Measurements from ENCODE around the gene ABLIM2. TPM values are rescaled to one million over a fixed set of nuclear protein-coding genes. Genes with fewer than 3 reads are reported as not detected.

Gene ABLIM2
- total RNA-seq, 1 experiment from 2014 or later, result 6.1 TPM

- Histone ChIP-seq H3K27ac (ENCODE audit: low read depth, low read length) (peak overlapping the region; percentile 86), H3K9ac (ENCODE audit: low read length) (peak overlapping the region; percentile 54), H3K27me3 (ENCODE audit: insufficient read depth, low read length) (no peaks in the 10 kb centered on the region), H2AFZ (ENCODE audit: low read depth, low read length, poor library complexity, severe bottlenecking) (no peak overlapping the region), H3K79me2 (ENCODE audit: insufficient read depth, low read length) (no peaks in the 10 kb centered on the region), H3K4me1 (ENCODE audit: control insufficient read depth in 1 of 2, insufficient read depth in 2 of 2, low read length in 2 of 2) (peaks cover 51 to 67% of the 10 kb centered on the region in 2 experiments), H4K20me1 (ENCODE audit: insufficient read depth) (no peaks in the 10 kb centered on the region), H3K4me2 (ENCODE audit: low read length) (peak overlapping the region; percentile 76), H3K9me2 (ENCODE audit: insufficient read depth) (no peaks in the 10 kb centered on the region), H3K9me3 (ENCODE audit: control insufficient read depth in 1 of 2, insufficient read depth in 1 of 2, low read depth in 1 of 2, low read length in 2 of 2) (no peaks in the 10 kb centered on the region), H3K36me3 (ENCODE audit: control insufficient read depth in 1 of 2, insufficient read depth in 2 of 2, low read length in 2 of 2) (no peaks in the 10 kb centered on the region), H3K4me3 (replicated peaks in 1 of 2; ENCODE audit: low read depth in 1 of 2, low read length in 2 of 2) (peak overlapping the region in 1 of 2 experiments; percentile 44; a peak in 3 of 4 replicates)
- ChIA-PET RAD21 (ENCODE audit: low non-redundant PET in 1 of 2, low total read pairs in 2 of 2, uncharacterized antibody in 2 of 2, unreplicated experiment in 2 of 2) (no interaction called here), POLR2A (no interaction called here), CTCF (no interaction called here)
- BruUV-seq (replicated peaks), result no TSS peak
- intact Hi-C loops (cut with micrococcal nuclease), result loop anchor here (5.0 kb wide), 1 partner anchor 130 kb away; no protein-coding TSS in a partner anchor
- TF ChIP-seq CBX3 (IDR thresholded peaks at IDR 0.05; ENCODE audit: low read depth) (no peak), FOSL1 (IDR thresholded peaks at IDR 0.05; ENCODE audit: low read depth) (no peak), CTCF (IDR thresholded peaks at IDR 0.05 in 2 of 3, conservative IDR thresholded peaks at IDR 0.05 in 1 of 3; ENCODE audit: borderline replicate concordance in 1 of 3, insufficient read depth in 1 of 3, low read depth in 2 of 3, low read length in 2 of 3) (no peak), REST (IDR thresholded peaks at IDR 0.05; ENCODE audit: low read depth) (no peak), ZFX (IDR thresholded peaks at IDR 0.05) (no peak), JUND (IDR thresholded peaks at IDR 0.05) (no peak)
- no peak for DNase-seq (ENCODE audit: low read depth, low spot score)
- peak; percentile 22 for ATAC-seq
These were observed 186.6 kb downstream of the ABLIM2 start for GRCh38 chr4:7971881-7972500.
